Measurements from ENCODE around the gene DDA1. TPM values are rescaled to one million over a fixed set of nuclear protein-coding genes. Genes with fewer than 3 reads are reported as not detected.
A peak's percentile ranks its signal among the peaks of the same experiment; 100 is the strongest.

Gene DDA1
- total RNA-seq, 2 donors from 2014 or later: 8.9 to 13.5 TPM

DNA sequence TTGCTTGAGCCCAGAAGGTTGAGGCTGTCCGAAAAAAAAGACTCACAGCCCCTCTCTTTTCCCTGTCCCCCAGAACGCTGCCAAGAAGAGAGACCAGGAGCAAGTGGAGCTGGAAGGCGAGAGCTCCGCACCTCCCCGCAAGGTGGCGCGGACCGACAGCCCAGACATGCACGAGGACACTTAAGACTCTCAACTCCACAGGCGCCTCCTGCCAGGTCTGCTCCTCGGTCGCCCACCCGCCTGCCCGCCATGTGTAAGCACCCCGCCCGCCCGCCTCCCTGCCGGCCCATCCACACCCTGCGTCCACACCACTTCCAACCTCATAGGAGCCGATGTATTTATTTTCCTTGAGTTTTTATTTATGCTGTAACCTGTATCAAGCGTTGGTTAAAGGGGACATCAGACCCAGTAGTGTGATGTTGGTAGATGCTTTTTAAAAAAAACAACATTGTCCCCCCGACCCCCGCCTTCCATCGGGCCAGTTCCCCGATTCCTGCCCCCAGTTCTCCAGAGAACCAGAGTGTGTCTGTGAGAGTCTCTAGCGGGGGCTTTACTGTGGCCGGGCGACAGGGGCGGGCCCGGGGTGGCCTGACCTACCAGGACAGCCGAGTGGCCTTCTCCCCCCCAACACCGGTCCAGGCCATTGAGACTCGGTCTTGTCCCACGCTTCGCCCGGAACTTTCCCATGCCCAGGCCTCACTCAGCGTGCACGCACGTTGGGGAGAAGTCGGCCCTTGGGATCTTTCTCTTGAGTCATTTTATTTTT is 10.3 kb downstream of the DDA1 start:
- Histone ChIP-seq H3K9me3 (no peaks in the 10 kb centered on the region), H3K36me3 (peaks cover 31% of the 10 kb centered on the region), H3K4me1 (ENCODE audit: control insufficient read depth in 1 of 2, low read depth in 2 of 2) (peaks cover 9 to 16% of the 10 kb centered on the region in 2 donors), H3K27me3 (replicated peaks; ENCODE audit: insufficient read depth) (no peaks in the 10 kb centered on the region), H3K4me3 (no peak overlapping the region), H3K27ac (no peak overlapping the region)
- no peak for ATAC-seq (ENCODE audit: insufficient number of reproducible peaks, low FRiP score, low read depth)
- DNase-seq (ENCODE audit: low spot score): no peak
- TF ChIP-seq, protein P1, sequence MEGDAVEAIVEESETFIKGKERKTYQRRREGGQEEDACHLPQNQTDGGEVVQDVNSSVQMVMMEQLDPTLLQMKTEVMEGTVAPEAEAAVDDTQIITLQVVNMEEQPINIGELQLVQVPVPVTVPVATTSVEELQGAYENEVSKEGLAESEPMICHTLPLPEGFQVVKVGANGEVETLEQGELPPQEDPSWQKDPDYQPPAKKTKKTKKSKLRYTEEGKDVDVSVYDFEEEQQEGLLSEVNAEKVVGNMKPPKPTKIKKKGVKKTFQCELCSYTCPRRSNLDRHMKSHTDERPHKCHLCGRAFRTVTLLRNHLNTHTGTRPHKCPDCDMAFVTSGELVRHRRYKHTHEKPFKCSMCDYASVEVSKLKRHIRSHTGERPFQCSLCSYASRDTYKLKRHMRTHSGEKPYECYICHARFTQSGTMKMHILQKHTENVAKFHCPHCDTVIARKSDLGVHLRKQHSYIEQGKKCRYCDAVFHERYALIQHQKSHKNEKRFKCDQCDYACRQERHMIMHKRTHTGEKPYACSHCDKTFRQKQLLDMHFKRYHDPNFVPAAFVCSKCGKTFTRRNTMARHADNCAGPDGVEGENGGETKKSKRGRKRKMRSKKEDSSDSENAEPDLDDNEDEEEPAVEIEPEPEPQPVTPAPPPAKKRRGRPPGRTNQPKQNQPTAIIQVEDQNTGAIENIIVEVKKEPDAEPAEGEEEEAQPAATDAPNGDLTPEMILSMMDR (IDR thresholded peaks at IDR 0.05): no peak

DNA sequence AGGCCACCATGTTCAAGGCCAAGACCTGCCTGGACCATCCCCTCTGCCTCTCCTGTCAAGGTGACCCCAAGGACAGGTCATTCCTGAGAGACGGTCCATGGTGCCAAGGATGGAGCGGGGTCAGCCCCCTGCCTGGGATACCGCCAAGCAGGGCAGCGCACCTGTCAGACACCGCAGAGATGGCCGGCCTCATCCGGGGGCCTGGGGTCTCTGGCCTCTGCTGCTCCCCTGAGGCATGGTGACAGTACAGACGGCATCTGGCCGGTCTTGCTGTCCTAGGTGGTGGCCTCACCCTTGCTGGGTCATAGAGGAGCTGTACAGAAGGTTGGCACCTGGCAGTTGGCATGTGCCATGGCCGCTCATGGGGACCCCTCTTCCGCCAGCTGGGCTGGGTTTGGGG is 11.1 kb downstream of the DDA1 start:
- ATAC-seq (ENCODE audit: insufficient number of reproducible peaks, low FRiP score, low read depth) (no peak), DNase-seq (ENCODE audit: low spot score) (no peak)
- H3K9me3 ChIP-seq: no peaks in the 10 kb centered on the region
- H3K4me1 ChIP-seq (ENCODE audit: control insufficient read depth in 1 of 2, low read depth in 2 of 2): peaks cover 9 to 21% of the 10 kb centered on the region in 2 donors
- no peak overlapping the region for H3K4me3 ChIP-seq
- H3K36me3 ChIP-seq: peaks cover 30% of the 10 kb centered on the region
- H3K27ac ChIP-seq: no peak overlapping the region
- no peaks in the 10 kb centered on the region for H3K27me3 ChIP-seq (replicated peaks; ENCODE audit: insufficient read depth)
- TF ChIP-seq, protein P1 (IDR thresholded peaks at IDR 0.05): no peak

DNA sequence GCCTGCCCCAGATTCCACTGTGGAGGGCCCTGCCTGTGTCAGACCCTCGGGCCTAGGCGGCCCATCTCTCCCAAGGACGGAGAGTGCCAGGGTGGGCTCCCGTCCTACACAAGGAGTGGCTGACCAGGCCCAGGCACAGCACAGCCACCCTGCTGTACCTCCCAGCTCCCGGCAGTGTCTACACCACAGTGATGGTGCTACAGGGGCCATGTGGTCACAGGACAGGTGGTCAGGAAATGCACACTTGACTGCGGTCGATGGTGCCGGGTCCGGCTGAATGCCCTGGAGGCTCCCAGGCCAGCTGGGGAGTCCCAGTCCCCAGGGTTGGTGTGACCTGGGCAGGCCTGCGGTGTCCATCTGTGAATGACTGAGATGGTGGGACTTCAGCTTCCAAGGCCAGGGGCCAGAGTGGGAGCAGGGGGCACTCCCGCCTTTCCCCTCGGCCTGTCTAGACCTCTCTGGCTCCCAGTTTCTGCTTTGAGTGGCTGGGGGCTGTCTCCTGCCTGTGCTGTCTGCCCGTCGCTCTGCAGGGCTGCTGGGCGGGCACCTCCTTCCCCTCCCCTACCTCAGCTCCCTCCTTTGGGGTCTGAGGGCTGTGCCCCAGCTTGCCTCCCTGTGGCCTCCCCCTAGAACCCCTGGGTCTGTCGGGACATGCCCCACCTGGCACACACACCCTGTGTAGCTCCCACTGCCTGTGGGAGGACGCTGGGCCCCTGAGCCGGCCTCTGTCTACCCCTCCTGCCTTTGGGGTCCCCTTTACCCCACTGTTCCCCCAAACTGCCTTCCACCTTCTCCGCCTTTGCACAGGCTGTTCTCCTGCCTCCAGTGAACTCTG is 12.5 kb downstream of the DDA1 start:
- H3K36me3 ChIP-seq: peaks cover 21% of the 10 kb centered on the region
- H3K9me3 ChIP-seq: no peaks in the 10 kb centered on the region
- ATAC-seq (ENCODE audit: insufficient number of reproducible peaks, low FRiP score, low read depth) (no peak), DNase-seq (ENCODE audit: low spot score) (no peak)
- TF ChIP-seq, protein P1 (IDR thresholded peaks at IDR 0.05): no peak
- no peak overlapping the region for H3K4me3 ChIP-seq
- peaks cover 17 to 36% of the 10 kb centered on the region in 2 donors for H3K4me1 ChIP-seq (ENCODE audit: control insufficient read depth in 1 of 2, low read depth in 2 of 2)
- no peaks in the 10 kb centered on the region for H3K27me3 ChIP-seq (replicated peaks; ENCODE audit: insufficient read depth)
- peak overlapping the region in 1 of 2 donors; percentile 17 for H3K27ac ChIP-seq

DNA sequence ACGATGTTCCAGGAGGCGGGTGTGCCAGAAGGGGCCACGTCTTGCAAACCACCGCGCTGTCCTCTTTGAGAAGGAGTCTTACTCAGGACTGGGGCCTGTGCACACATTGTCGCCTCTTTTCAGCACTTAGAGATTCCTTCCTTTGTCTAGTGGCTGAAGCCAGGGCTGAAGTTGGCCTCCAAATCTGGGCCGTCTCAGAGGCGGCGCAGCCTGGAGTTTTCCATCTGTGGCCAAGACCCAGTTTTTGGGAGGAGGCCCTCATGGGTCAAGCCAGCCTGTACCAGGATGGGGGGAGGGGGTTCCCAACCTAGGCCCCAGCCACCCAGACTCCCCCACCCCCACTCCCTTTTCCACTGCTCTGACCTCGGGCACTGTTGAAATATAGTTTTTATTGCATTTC is 13.5 kb downstream of the DDA1 start:
- Histone ChIP-seq H3K4me1 (ENCODE audit: control insufficient read depth in 1 of 2, low read depth in 2 of 2) (peaks cover 17 to 41% of the 10 kb centered on the region in 2 donors), H3K9me3 (no peaks in the 10 kb centered on the region), H3K36me3 (peaks cover 21% of the 10 kb centered on the region), H3K27ac (peak overlapping the region in 1 of 2 donors; percentile 17), H3K27me3 (replicated peaks; ENCODE audit: insufficient read depth) (no peaks in the 10 kb centered on the region), H3K4me3 (peak overlapping the region; percentile 36)
- TF ChIP-seq, protein P1 (IDR thresholded peaks at IDR 0.05): no peak
- no peak for ATAC-seq (ENCODE audit: insufficient number of reproducible peaks, low FRiP score, low read depth)
- DNase-seq (ENCODE audit: low spot score): no peak

DNA sequence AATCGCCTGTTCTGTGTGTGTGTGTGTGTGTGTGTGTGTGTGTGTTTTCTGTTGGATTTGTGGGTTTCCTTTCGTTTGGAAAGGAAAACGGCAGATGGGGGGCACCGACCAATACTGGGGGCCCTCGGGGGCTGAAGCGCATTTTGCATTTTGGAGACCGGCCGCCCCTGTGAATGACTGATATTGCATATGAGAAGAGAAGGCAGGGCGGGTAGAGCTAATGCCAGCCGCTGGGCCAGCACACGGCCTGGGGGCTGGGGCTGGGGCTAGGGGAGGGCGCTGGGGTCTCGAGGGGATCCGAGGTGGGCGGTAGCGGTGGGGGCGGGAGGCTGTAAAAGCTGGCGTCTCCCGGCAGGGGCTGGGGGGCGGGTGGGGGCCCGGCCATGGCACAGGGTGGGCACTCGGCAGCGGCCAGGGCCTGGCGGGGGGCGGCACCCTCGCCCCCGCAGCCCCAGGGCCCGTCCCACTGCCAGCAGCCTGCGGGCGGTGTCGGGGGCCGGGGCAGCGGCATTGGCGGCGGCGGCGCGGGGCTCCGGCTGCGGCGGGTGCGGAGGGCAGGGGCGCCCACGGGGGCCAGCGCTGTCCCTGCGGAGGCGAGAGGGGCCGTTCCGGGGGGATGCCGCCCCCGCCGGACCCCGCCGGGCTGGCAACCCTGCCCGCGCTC is 14.1 kb downstream of the DDA1 start:
- Histone ChIP-seq H3K36me3 (peaks cover 21% of the 10 kb centered on the region), H3K4me1 (ENCODE audit: control insufficient read depth in 1 of 2, low read depth in 2 of 2) (peaks cover 17 to 41% of the 10 kb centered on the region in 2 donors), H3K9me3 (no peaks in the 10 kb centered on the region), H3K27ac (no peak overlapping the region), H3K27me3 (replicated peaks; ENCODE audit: insufficient read depth) (no peaks in the 10 kb centered on the region), H3K4me3 (peak overlapping the region; percentile 36)
- DNase-seq (ENCODE audit: low spot score) (no peak), ATAC-seq (ENCODE audit: insufficient number of reproducible peaks, low FRiP score, low read depth) (no peak)
- TF ChIP-seq, protein P1 (IDR thresholded peaks at IDR 0.05): no peak
